Right lobe of liver (tissue), 4 donors: Measurements from ENCODE around the gene SSBP3.

ENCODE experiments used
- POLR2A ChIP-seq: fragments of 450-650 bp; IDR thresholded peaks from one replicate; pipeline ENCODE4 v1.6.1; 2017; ENCODE audit warnings: antibody characterized with exemption, mild to moderate bottlenecking
- TF ChIP-seq, protein P1 (sequence below), 4 donors: fragments of 200-600 bp in 3 of 4; fragments of 450-650 bp in 1 of 4; IDR thresholded peaks; one replicate each; pipeline versions ENCODE4 v1.5.1 to v1.8.0; 2016 to 2022; ENCODE audit warnings: antibody characterized with exemption in 4 of 4, mild to moderate bottlenecking in 2 of 4
- donor health status: DM: no; HTN: no; CAD: no.
- donor health status: DM: no; HTN: no; CAD: no.
- donor health status: DM: no; HTN: yes; CAD: no.

DNA sequence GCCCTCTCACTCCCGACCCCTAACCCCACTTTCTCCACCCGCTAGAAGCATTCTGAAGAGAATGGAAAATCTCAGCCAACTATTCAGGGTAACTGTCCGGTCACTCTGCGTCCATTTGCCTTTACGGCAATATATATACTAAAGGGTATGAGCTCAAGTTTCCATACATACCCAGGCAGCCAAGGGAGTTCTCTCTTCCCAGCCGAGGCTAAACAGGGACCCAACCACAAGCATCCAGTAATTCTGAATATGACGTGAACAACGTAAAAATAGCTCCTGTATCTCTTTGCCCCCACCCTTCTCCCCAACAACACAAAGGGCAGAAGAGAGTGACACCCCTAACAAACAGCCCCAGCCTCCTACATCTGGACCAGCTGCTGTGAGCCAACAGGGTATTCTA lies 67.7 kb downstream of the SSBP3 start:
- TF ChIP-seq POLR2A: no peak
- TF ChIP-seq, protein P1, sequence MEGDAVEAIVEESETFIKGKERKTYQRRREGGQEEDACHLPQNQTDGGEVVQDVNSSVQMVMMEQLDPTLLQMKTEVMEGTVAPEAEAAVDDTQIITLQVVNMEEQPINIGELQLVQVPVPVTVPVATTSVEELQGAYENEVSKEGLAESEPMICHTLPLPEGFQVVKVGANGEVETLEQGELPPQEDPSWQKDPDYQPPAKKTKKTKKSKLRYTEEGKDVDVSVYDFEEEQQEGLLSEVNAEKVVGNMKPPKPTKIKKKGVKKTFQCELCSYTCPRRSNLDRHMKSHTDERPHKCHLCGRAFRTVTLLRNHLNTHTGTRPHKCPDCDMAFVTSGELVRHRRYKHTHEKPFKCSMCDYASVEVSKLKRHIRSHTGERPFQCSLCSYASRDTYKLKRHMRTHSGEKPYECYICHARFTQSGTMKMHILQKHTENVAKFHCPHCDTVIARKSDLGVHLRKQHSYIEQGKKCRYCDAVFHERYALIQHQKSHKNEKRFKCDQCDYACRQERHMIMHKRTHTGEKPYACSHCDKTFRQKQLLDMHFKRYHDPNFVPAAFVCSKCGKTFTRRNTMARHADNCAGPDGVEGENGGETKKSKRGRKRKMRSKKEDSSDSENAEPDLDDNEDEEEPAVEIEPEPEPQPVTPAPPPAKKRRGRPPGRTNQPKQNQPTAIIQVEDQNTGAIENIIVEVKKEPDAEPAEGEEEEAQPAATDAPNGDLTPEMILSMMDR (IDR thresholded peaks at IDR 0.05): no peak
